GM19395 (cell line): ENCODE results near the gene PPM1A.

ENCODE experiments used
- ATAC-seq: cut with Tn5 transposase; IDR thresholded peaks from one replicate; pipeline ENCODE4 v1.9.1; 2021; ENCODE audit warnings: mild to moderate bottlenecking, moderate library complexity; ENCODE audit not compliant: unreplicated experiment

The PPM1A gene

GRCh38 chr14:60225265-60225664 is 23.8 kb upstream of the PPM1A start:
- ATAC-seq, result no peak

- ATAC-seq, result no peak
Measured at GRCh38 chr14:60226298-60226697, 22.7 kb upstream of the PPM1A start.

- no peak for ATAC-seq
Measured at GRCh38 chr14:60227291-60227690, 21.7 kb upstream of the PPM1A start.

- ATAC-seq, result no peak
Measured at GRCh38 chr14:60229614-60230013, 19.4 kb upstream of the PPM1A start.

- no peak for ATAC-seq
Measured at GRCh38 chr14:60232185-60232584, 16.8 kb upstream of the PPM1A start.

GRCh38 chr14:60233251-60233650 is 15.8 kb upstream of the PPM1A start:
- no peak for ATAC-seq

- ATAC-seq, result no peak
Measured at GRCh38 chr14:60233891-60234290, 15.1 kb upstream of the PPM1A start.

GRCh38 chr14:60235440-60235839 is 13.6 kb upstream of the PPM1A start:
- no peak for ATAC-seq

GRCh38 chr14:60238955-60239354 is 10.1 kb upstream of the PPM1A start:
- ATAC-seq, result no peak

GRCh38 chr14:60240139-60240856 is 8.7 kb upstream of the PPM1A start:
- ATAC-seq, result no peak

- no peak for ATAC-seq
Measured at GRCh38 chr14:60241091-60241490, 7.9 kb upstream of the PPM1A start.

GRCh38 chr14:60242429-60242828 is 6.6 kb upstream of the PPM1A start:
- no peak for ATAC-seq

GRCh38 chr14:60245380-60246177 is 3.4 kb upstream of the PPM1A start:
- no peak for ATAC-seq

- ATAC-seq, result peak; percentile 75
Measured at GRCh38 chr14:60247994-60248696, 876 bp upstream of the PPM1A start.

- peak; percentile 34 for ATAC-seq
Measured at GRCh38 chr14:60249321-60250256, 568 bp downstream of the PPM1A start.

GRCh38 chr14:60250257-60251035 is 1.4 kb downstream of the PPM1A start:
- no peak for ATAC-seq

- no peak for ATAC-seq
Measured at GRCh38 chr14:60251877-60252276, 2.9 kb downstream of the PPM1A start.

GRCh38 chr14:60252630-60253029 is 3.6 kb downstream of the PPM1A start:
- ATAC-seq, result no peak

- ATAC-seq, result no peak
Measured at GRCh38 chr14:60253649-60254048, 4.6 kb downstream of the PPM1A start.

- no peak for ATAC-seq
Measured at GRCh38 chr14:60254176-60254575, 5.2 kb downstream of the PPM1A start.
